AG08396 (cell line): ENCODE data around the gene MYO9A.

Experiments used
- DNase-seq: peaks from one replicate; pipeline ENCODE4 v3.0.0; 2012; ENCODE audit warnings: low spot score, mixed read lengths

Gene MYO9A, protein sequence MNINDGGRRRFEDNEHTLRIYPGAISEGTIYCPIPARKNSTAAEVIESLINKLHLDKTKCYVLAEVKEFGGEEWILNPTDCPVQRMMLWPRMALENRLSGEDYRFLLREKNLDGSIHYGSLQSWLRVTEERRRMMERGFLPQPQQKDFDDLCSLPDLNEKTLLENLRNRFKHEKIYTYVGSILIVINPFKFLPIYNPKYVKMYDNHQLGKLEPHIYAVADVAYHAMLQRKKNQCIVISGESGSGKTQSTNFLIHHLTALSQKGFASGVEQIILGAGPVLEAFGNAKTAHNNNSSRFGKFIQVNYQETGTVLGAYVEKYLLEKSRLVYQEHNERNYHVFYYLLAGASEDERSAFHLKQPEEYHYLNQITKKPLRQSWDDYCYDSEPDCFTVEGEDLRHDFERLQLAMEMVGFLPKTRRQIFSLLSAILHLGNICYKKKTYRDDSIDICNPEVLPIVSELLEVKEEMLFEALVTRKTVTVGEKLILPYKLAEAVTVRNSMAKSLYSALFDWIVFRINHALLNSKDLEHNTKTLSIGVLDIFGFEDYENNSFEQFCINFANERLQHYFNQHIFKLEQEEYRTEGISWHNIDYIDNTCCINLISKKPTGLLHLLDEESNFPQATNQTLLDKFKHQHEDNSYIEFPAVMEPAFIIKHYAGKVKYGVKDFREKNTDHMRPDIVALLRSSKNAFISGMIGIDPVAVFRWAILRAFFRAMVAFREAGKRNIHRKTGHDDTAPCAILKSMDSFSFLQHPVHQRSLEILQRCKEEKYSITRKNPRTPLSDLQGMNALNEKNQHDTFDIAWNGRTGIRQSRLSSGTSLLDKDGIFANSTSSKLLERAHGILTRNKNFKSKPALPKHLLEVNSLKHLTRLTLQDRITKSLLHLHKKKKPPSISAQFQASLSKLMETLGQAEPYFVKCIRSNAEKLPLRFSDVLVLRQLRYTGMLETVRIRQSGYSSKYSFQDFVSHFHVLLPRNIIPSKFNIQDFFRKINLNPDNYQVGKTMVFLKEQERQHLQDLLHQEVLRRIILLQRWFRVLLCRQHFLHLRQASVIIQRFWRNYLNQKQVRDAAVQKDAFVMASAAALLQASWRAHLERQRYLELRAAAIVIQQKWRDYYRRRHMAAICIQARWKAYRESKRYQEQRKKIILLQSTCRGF (N-terminal part only)

DNA sequence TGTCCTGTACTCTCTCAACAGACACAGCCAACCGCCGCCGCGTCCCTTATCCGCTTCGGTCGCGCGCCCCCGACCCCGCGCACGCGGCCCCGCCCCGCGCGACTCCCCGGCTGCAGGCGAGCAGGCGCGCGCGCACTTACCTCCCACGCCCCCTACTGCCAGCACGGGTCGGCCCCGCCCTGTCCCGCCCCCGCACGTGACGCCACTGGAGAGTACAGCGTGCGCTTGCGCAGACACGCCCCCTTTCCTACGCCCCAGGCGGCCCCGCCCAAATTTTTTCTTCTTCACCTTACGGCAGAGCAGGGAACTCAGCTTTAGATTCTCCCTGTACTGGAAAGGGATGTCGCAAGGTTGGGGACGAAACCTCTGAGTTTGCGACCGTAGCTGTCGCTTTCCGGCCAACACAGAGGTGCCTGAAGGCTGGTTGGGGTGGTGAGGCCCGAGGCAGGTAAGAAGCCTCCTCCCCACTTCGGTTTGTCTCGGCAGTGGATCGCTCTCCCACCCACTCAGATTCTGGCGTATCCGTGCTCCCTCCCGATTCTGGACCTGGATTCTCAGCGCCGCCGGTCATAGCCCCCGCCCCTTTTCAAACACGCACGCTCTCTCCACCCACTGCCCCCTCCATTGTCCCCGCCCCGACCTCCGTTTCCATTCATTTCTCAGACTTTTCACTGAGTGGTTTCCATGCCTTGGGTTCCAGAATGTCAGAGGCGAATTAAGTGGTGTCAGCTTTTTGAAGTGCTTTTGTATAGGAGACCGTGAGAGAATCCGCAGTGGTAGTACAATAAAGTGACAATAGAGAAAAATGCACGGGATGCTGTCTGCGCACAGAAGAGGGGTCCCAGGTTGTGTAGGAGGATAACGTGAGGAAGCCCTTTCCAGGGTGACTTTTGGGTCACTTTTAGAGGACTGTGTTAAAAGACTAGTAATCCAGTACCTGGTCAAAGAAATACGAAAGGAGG, at the start of gene MYO9A, which contains the start of gene SENP8:
Gene MYO9A (minus strand): TSS at position 134 of the 962 bp plus-strand sequence. CDS start 71,587 bp downstream, outside the sequence.
Gene SENP8 (plus strand): TSS at position 387 of the 962 bp plus-strand sequence. CDS start 21,221 bp downstream, outside the sequence.
- DNase-seq = peak; percentile 99

DNA sequence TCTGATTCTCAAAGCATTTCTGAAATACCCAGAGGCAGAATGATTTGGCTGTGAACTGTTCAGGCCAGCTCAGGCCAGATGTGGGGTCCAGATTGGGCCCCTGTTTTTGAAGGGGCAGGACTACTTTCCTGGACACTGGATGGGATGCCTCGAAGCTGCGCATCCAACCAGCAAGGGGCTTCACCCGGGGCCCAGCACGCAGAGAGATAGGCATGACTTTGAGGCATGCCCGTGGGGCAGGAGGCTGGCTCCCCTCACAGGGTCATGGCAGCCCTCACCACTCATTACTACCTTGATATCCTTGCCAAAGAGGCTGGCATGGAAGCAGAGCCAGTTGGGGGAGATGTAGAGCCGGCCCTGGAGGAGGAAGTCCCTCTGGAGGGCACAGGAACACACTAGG, 49.5 kb upstream of the MYO9A start:
- no peak for DNase-seq

DNA sequence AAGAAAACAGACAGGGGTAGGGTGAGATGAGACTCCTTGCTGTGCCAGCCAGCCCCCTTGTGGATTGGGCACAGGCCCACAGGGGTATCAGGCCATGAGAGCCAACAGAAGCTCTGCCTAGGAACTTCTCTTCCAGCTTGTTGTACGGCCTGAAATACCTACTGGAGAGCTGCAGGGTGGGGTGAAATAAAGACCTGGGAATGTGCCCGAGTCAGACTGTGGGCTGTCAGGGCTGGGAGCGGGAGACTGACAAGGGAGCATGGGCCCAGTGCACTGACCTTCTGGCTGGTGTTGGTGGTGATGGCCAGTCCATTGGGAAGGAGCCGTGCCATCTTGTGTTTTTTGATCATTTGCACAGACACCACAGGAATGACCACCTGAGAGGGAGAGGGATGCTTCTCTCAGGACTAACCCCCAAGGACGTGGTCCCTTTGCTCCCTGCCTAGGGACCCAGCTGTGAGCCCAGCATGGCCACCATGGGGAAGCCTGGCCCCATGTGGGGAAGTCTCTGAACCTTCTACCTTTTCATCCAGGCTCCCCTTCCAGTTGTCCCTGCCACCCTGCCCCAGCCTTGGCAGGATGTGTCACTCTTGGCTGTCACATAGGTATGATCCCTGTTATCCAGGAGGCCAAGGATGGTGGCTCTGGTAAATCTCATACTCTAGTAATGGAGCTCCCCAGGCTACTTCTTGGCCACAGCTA, 48.9 kb upstream of the MYO9A start:
- DNase-seq = no peak

DNA sequence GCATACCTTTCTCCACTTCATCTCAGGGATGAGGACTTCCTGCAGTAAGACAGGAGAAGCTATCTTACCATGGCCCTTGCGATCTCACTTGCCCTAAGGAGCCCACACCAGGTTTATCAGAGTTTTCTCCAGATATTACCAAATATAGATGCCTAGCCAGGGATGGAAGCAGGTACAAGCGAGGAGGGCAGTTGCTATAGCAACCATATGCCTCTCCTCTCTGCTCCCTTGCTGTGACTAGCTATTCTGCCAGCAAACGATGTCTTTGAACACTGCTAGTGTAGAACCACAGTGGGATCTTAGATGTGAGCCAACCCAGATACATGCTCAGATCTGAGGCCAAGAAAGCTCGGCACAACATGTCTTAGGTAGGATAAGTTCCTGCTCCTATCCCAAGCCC, 45.8 kb upstream of the MYO9A start:
- no peak for DNase-seq

DNA sequence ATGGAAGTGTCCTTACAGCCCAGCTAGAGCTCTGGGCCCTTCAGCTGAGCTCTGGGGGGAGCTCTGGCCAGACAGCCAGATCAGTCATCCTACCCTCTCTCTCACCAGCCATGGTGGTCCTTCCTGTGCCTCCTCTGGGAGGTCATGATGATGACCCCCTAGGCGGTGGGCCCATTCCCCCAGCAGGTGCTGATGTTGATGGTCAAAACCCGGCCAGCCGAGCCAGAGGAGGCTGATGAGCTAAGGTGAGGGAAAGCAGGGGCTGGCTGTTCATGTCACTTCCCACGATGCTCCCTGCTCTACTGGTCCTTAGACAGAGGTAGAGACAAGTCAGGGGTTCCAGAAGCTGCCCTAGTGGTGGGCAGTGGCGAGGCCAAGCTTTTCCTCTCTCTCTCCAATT, 44.6 kb upstream of the MYO9A start:
- DNase-seq = no peak

DNA sequence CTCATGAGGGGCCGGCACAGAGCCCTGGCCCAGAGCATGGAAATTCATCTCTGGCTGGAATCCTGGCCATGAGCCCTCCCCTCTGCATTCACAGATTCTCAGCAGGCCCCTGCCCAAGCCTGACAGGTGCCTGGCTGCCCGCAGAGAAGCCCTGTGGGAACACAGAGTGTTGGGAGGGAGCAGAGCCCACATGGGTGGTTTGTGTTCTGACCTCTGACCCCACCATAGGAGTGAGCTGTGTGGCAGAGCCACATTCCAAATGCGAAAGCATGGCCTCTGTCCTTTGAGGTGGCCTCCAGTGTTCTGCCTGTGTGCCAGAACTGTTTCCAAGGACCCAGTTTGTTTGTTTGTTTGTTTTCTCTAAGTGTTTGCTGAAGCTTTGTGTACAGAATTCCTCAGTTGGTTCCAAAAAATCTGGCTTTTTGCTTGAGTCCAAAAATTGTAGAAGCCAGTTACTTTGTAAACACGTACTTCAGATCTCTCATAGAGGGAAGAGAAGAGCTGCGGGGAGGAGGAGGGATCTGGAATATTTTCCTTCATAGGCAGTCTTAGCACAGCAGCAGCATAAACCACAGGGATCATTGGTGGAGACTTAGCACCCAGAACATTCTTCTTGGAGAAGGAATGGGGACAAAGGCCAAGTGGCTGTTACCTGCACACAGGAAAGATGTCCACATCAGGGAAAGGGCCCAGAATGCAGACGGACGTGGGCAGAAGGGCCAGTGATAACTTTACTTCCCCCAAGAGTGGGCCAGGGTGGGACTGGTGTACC, 43.6 kb upstream of the MYO9A start:
- DNase-seq = no peak

DNA sequence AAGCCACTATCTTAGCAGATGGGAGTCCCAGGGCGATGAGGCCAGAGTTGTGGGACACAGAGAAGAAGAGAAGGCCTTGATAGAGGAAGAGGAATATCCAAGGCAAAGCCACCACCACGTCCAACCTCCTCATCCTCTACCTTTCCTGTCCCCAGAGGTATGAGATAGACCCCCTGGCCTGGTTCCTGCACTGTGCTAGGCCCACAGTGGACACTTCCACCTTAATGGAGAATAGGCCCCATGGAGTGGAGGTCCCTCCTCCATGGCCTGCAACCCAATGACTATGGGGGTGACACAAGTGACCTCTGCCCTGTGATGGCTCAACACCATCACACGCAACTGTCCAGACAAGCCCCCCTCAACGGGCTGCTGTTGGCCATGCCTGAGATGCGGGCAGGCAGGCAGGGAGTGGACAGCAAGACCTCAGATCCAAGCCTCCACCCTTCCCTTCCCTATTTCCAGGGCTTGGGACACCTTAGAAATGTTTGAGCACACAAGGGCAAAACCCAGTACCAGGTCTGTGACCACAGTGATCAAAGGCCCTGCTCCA, 42.8 kb upstream of the MYO9A start:
- no peak for DNase-seq

DNA sequence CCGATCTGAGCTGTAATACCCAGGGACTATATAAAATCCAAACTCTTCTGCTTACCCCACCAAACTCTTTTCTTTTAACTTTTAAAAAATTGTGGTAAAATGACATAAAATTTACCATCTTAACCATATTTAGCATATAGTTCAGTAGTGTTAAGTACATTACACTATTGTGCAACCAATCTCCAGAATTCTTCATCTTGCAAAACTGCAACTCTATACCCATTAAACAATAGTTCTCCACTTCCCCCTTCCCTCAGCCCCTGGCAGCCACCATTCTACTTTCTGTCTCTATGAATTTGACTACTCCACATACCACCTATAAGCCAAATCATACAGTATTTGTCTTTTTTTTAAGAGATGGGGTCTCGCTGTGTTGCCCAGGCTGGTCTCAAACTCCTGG, 39.0 kb upstream of the MYO9A start:
- DNase-seq = no peak

DNA sequence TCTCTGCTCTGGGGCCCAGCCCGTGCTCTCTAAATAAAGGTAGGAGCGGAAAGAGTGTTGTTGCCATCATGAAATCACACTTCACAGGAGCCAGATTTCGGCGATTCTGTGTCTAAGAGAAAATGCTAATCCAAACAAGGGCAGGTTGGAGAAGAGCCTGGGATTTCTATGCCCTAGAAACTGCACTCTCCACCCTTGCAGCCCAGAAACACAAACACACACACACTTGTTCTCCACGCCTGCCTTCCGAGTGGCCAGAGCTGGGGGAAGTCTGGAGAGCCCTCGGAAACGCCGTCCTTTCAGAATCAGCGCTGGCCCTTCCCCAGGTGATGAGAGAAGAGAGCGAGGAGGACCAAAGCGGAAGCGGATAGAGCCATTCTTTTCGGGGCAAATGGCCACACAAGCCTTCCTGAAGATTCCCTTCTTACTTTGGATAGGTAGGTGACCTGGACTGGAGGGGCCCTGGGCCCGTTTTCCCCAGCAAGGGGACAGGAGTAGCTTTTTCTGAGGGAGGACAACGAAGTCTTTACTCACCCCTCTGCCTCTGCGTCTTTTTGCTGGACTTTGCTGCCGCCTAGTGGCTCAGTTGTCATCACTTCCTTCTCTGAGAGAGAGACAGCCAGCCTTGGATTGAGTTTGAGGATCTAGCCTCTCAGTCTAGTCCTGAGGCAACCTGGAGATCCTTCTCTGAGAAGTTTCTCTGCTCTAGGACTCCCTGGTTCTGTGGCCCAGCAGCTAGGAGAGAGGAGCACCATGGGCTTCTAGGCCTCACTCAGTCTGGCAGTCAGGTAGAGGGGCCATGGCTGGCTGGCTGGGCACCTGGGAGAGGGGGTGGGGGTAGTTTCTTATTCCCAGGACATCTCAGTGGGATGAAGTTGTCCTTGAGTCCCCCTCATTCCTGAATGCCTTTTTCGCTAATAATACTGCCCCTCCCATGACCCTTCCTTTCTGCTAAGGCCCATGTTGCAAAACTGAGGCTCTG, 38.0 kb upstream of the MYO9A start:
- peak; percentile 77 for DNase-seq

DNA sequence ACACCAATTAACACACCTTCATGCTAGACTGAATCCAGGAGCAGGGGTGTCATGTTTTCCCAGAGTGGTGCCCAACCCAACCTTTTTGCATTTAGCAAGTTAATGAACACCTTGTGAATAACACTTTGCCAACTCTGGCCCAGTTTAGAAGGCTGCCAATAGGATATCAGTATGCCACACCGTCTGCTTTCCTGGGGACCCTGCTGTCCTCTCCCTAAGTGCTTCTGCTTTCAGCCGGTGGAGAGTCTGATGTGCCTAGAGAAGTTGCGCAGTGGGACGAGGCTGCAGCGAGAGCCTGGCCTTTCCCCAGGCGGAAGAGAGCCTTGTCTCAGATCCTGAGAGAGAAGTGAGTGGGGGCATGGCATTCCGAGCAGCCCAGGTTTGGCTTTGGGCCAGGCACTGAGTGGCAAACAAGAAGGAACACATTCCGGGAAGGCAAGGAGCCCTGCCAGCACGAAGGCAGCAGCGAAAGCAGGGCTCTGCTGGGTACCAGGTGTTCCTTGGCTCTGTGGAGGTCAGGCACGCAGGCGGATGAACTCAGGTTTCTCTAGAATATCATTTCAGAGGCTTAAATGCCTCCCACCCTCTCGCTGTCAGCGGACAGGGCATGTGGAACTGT, 37.2 kb upstream of the MYO9A start:
- no peak for DNase-seq

DNA sequence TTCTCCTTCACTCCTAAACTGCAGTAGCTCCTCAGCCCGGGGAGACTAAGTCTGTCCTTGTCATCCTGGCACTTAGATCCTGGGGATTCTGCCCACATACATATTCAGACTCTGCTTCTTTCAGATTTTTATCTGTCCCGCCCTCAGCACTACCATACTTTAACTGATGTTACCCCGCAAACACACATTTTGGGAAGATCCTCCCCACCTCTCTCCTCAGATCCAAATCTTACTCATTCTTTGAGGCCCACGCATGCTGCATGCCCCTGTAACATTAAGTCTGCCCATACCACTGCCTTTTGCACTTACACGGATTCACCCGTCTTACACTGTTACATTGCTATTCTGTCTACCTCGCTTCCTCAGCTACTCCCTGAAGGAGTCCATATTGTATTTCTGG, 36.4 kb upstream of the MYO9A start:
- DNase-seq = no peak

DNA sequence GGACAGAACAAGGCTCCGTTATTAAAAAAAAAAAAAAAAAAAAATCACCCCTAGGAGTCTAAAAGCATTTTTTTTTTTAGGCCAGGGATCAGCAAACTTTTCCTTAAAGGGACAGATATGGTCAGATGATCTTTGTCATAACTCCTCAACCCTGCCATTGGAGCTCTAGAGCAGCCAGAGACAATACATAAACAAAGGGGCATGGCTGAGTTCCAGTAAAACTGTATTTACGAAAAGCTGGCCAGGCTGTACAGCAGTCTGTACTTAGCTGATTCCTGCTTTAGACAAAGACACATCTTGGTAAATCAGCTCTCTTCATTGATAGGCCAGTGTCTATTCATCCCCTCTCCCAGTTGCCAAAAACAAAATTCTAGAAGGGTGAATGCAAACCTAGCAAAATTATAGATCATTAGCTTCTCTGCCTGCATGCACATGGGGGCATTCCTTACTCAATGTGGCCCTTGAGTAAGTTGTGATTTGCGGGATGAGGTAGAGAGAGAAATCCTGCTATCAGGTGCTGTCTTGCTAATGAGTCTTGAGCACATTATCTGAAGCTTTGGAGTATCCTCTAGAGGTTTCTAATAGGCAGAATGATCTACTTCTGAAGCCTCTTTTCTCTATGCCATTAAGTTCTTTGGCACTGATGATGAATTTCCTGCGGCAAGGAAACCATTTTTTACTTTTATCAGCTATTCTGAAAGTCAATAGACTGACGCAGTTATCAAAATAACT, 35.5 kb upstream of the MYO9A start:
- DNase-seq = no peak

DNA sequence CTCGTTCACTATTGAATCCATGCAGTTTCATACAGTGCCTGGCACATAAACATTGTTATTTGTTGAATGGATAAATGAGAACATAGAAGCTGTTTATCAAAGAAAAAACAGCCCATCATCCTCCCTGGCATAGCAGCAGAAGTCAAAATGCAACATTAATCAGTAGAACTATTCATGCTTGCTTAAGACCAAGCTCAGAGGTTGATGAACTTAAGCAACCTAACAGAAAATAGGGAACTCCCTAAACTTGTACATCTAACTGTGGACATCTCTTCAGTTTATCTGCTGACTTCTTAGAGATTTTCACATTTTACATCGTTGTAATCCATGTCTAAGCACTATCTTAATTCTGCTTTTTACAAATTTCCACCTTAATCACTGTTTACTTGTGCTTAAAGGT, 29.5 kb upstream of the MYO9A start:
- no peak for DNase-seq

DNA sequence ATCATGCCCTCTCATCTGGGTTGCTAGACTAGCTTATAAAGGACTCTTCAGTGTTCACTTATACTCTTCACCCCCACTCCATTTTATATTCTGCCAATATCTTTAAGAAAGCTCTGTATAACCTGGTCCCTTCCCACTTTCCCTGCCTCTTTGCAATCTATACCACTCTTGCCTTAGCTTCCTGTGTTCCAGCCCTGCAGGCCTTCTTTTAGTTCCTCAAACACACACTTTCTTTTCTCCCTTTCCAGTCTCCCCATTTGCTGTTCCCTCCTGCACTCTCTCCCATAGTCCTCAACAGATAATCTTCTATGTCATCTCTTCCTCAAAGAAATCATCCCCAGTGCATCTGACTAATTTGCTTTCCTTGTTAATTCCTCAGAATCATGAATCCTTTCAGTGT, 29.0 kb upstream of the MYO9A start:
- DNase-seq = no peak

DNA sequence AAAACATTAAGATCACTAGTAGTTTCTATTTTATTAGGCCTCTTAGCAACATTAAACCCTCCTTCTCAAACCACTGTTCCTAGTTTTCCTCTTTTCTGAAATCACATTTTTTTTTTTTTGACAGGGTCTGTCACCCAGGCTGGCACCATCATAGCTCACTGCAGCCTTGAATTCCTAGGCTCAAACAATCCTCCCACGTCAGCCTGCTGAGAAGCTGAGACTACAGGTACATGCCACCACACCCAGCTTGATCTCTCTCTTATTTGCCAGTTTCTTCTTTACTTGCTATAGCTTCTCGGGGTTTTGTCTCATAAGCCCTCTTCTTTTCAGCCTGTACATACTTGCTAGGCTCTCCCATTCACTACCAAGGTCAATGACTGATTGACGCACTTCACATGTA, 28.3 kb upstream of the MYO9A start:
- no peak for DNase-seq

DNA sequence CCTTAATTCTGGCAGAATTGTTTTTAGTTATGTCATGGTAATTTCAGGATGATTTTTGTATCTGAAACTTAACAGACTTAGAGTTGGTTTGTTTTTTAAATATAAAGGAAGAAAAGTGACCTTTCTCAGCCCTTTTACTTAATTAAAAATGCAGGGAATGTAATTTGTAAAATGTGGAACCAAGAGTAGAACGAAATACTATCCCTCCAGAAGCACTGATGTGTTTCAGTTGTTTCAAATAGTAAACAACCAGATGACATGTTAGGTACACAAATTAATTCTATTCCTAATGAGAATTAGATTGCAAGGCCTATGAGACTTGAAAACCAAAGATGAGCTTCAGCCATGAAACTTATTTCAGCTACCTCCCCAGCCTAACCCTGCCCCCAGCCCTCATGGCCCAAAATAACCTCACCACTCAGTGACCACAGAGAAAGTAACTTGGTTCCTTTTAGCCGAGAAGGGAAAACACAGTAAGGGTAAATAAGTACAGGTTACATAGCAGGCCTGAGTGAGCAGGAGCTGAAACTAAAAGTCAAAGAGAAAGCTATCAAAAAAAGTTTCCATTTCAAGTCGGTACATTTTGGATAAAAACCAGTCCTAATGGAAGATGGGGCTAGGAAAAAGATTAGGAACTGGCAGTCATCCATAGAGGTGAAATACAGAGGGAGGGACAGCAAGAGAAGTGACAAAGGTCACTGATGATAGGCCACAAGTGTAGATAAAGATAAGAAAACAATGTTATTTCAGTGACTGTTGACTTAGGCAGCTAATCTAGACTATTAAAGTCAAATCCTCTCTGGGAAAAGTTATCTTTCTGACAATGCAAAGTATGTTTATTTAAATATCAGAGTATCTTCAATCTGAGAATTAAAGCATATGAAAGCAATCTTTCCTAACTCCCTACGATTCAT, 23.5 kb upstream of the MYO9A start:
- DNase-seq = no peak
